DMS53 (cell line): ENCODE measurements around the gene AGTRAP.
A peak's percentile ranks its signal among the peaks of the same experiment; 100 is the strongest.

Experiments used
- DNase-seq: peaks from one replicate; lab custom pipeline; 2025; lab: John Stamatoyannopoulos, UW

The AGTRAP gene

GRCh38 chr1:11764115-11764514, 28.2 kb downstream of the AGTRAP start:
- DNase-seq: peak; percentile 20

- DNase-seq: no peak
These were observed 28.6 kb downstream of the AGTRAP start for GRCh38 chr1:11764519-11764918.

GRCh38 chr1:11765661-11766428, 29.9 kb downstream of the AGTRAP start:
- DNase-seq: no peak

GRCh38 chr1:11766429-11766776, 30.5 kb downstream of the AGTRAP start:
- DNase-seq: no peak

GRCh38 chr1:11767922-11768704, 32.2 kb downstream of the AGTRAP start:
- no peak for DNase-seq

- no peak for DNase-seq
These were observed 32.9 kb downstream of the AGTRAP start for GRCh38 chr1:11768821-11769220.

- no peak for DNase-seq
These were observed 33.3 kb downstream of the AGTRAP start for GRCh38 chr1:11769274-11769673.

- no peak for DNase-seq
These were observed 34.1 kb downstream of the AGTRAP start for GRCh38 chr1:11770011-11770410.

- DNase-seq: no peak
These were observed 35.6 kb downstream of the AGTRAP start for GRCh38 chr1:11771481-11772043.

GRCh38 chr1:11772458-11772857, 36.5 kb downstream of the AGTRAP start:
- no peak for DNase-seq

GRCh38 chr1:11774753-11775152, 38.8 kb downstream of the AGTRAP start:
- no peak for DNase-seq

- DNase-seq: no peak
These were observed 41.9 kb downstream of the AGTRAP start for GRCh38 chr1:11777658-11778322.

- DNase-seq: no peak
These were observed 42.4 kb downstream of the AGTRAP start for GRCh38 chr1:11778336-11778735.

- DNase-seq: no peak
These were observed 43.1 kb downstream of the AGTRAP start for GRCh38 chr1:11778844-11779623.

GRCh38 chr1:11779715-11780379, 43.9 kb downstream of the AGTRAP start:
- no peak for DNase-seq

- DNase-seq: no peak
These were observed 44.6 kb downstream of the AGTRAP start for GRCh38 chr1:11780380-11781147.

- DNase-seq: no peak
These were observed 45.4 kb downstream of the AGTRAP start for GRCh38 chr1:11781297-11781696.

- no peak for DNase-seq
These were observed 46.3 kb downstream of the AGTRAP start for GRCh38 chr1:11782127-11782708.

- no peak for DNase-seq
These were observed 47.6 kb downstream of the AGTRAP start for GRCh38 chr1:11783556-11783955.
